Adrenal gland (tissue), 12 donors: ENCODE results near the gene SETD2. TPM values are rescaled to one million over a fixed set of nuclear protein-coding genes. Genes with fewer than 3 reads are reported as not detected.

Experiments
- DNase-seq, 7 donors: peaks; one replicate each; pipeline ENCODE4 v3.0.0-alpha.2; 2019 to 2020
- H3K27ac ChIP-seq, 5 donors: fragments of 200-600 bp; sonication (generic) in 4 of 5; 1 replicate in 3 of 5; 2 replicates in 2 of 5; pipeline versions ENCODE4 v1.5.1 to v1.8.0; 2016 to 2020; ENCODE audit warnings: mild to moderate bottlenecking in 1 of 5
- H3K27me3 ChIP-seq: fragments of 200-600 bp; 2 replicates; pipeline ENCODE4 v1.8.0; 2021
- H3K36me3 ChIP-seq, 2 donors: fragments of 200-600 bp; replicated peaks in 1 of 2; 1 replicate in 1 of 2; 2 replicates in 1 of 2; pipeline versions ENCODE4 v1.5.1 to v1.8.0; 2018 to 2022
- H3K4me1 ChIP-seq, 2 donors: fragments of 200-600 bp; replicated peaks in 1 of 2; 1 replicate in 1 of 2; 2 replicates in 1 of 2; pipeline versions ENCODE4 v1.5.1 to v1.8.0; 2018 to 2021
- H3K4me3 ChIP-seq, 4 donors: fragments of 200-600 bp; sonication (generic) in 3 of 4; one replicate each; pipeline ENCODE4 v1.5.1; 2016 to 2018
- H3K9me3 ChIP-seq, 3 donors: fragments of 200-600 bp; sonication (generic) in 1 of 3; replicated peaks in 1 of 3; 1 replicate in 2 of 3; 2 replicates in 1 of 3; pipeline versions ENCODE4 v1.5.1 to v1.8.0; 2016 to 2021
- CTCF ChIP-seq, 6 experiments: fragments of 450-650 bp in 4 of 6; fragments of 200-600 bp in 2 of 6; sonication (generic) in 1 of 6; IDR thresholded peaks; 1 replicate in 5 of 6; 2 replicates in 1 of 6; pipeline versions ENCODE4 v1.5.1 to v1.8.0; 2016 to 2021; ENCODE audit warnings: antibody characterized with exemption in 6 of 6, mild to moderate bottlenecking in 2 of 6, moderate library complexity in 1 of 6
- POLR2A ChIP-seq, 2 donors: fragments of 450-650 bp; IDR thresholded peaks; one replicate each; pipeline ENCODE4 v1.6.1; 2017; ENCODE audit warnings: antibody characterized with exemption in 2 of 2, mild to moderate bottlenecking in 2 of 2, moderate library complexity in 1 of 2
- WGBS, 4 donors: extraction: QIAGEN DNeasy Blood & Tissue Kit in 2 of 4; methylation state at CpG; one replicate each; pipeline versions ENCODE4 v1.1.5 to v1.1.7; 2013 to 2017; 5-methylcytosine and 5-hydroxymethylcytosine counted together
- intact Hi-C, 2 donors: fragments of 100-400 bp; cut with DNase I; formaldehyde crosslinking; loops; one replicate each; pipeline versions ENCODE4 v1.14.1 to v1.15.0; 2022 to 2023
- polyA plus RNA-seq, 3 donors: library from polyadenylated mRNA; stranded (reverse); fragments of 200-250 nt in 2 of 3; fragments of 350-450 nt in 1 of 3; fragmentation: Illumina TruSeq in 1 of 3; extraction: RNeasy Lipid Tissue Mini Kit (QIAGEN cat#74804) in 1 of 3; gene quantifications; one replicate each; pipeline ENCODE4 v1.2.3, GENCODE V29; 2013 to 2014
- total RNA-seq, 9 donors: library from RNA; depleted of rRNA in 4 of 9; stranded (reverse); fragments of >200 nt in 4 of 9; fragments of 120-200 nt in 1 of 9; fragmentation: NEBNext Ultra II Directional in 1 of 9; extraction: Animal tissue kit (Norgen Biotek cat#: 25700) in 1 of 9; gene quantifications; one replicate each; pipeline versions ENCODE4 v1.1.0 to v1.2.4, GENCODE V29; 2013 to 2023
- donor health status: healthy with polysubstance abuse.
- donor health status: Bipolar disorder and iron deficiency.
- donor health status: DM: yes; HTN: yes; CAD: no.
- donor health status: DM: no; HTN: no; CAD: no.
- donor health status: DM: no; HTN: no; CAD: no.
- donor health status: DM: yes; HTN: yes; CAD: no.

SETD2 gene
- total and polyA plus RNA-seq, 12 donors, result 12.6 to 58.9 (median 39.1) TPM

- WGBS, 4 donors, result 83 to 93% (median 90%) methylated on average over 2 to 7 of the region's 7 CpGs
- Histone ChIP-seq H3K9me3 (no peaks in the 10 kb centered on the region), H3K4me1 (peaks cover 0 to 8% of the 10 kb centered on the region in 2 donors), H3K36me3 (no peaks in the 10 kb centered on the region), H3K27me3 (no peaks in the 10 kb centered on the region), H3K27ac (no peak overlapping the region), H3K4me3 (no peak overlapping the region)
- TF ChIP-seq CTCF (IDR thresholded peaks at IDR 0.05) (no peak), POLR2A (IDR thresholded peaks at IDR 0.05) (no peak)
- intact Hi-C loops, result loop anchor here in 1 of 2 donors (10.0 kb wide), 1 partner anchor 289 kb away; the partner anchor contains the start of gene TMIE
- no peak for DNase-seq
Observed at GRCh38 chr3:46993986-46994385, 169.9 kb downstream of the SETD2 start.

GRCh38 chr3:46993292-46993691 lies 170.6 kb downstream of the SETD2 start:
- Histone ChIP-seq H3K36me3 (no peaks in the 10 kb centered on the region), H3K4me3 (no peak overlapping the region), H3K4me1 (peaks cover 0 to 1% of the 10 kb centered on the region in 2 donors), H3K9me3 (no peaks in the 10 kb centered on the region), H3K27ac (no peak overlapping the region), H3K27me3 (no peaks in the 10 kb centered on the region)
- DNase-seq, result no peak
- intact Hi-C loops, result loop anchor here in 1 of 2 donors (10.0 kb wide), 1 partner anchor 288 kb away; the partner anchor contains the start of gene TMIE
- no peak for TF ChIP-seq CTCF (IDR thresholded peaks at IDR 0.05)
- no peak for TF ChIP-seq POLR2A (IDR thresholded peaks at IDR 0.05)
- 86 to 100% (median 90%) methylated on average over 2 of the region's 2 CpGs for WGBS, 4 donors

- WGBS, 4 donors, result 88 to 95% (median 91%) methylated on average over 7 to 9 of the region's 9 CpGs
- no peak overlapping the region for H3K27ac ChIP-seq
- no peaks in the 10 kb centered on the region for H3K27me3 ChIP-seq
- intact Hi-C loops, result loop anchor here in 1 of 2 donors (10.0 kb wide), 1 partner anchor 287 kb away; the partner anchor contains the start of gene TMIE
- no peaks in the 10 kb centered on the region for H3K36me3 ChIP-seq
- TF ChIP-seq CTCF (IDR thresholded peaks at IDR 0.05), result no peak
- TF ChIP-seq POLR2A (IDR thresholded peaks at IDR 0.05), result no peak
- no peak for DNase-seq
- H3K4me3 ChIP-seq, result no peak overlapping the region
- peaks cover 0 to 3% of the 10 kb centered on the region in 2 donors for H3K4me1 ChIP-seq
- no peaks in the 10 kb centered on the region for H3K9me3 ChIP-seq
Observed at GRCh38 chr3:46992231-46992630, 171.7 kb downstream of the SETD2 start.

- H3K4me3 ChIP-seq, result no peak overlapping the region
- TF ChIP-seq CTCF (IDR thresholded peaks at IDR 0.05) (no peak), POLR2A (IDR thresholded peaks at IDR 0.05) (no peak)
- no peak overlapping the region for H3K27ac ChIP-seq
- no peaks in the 10 kb centered on the region for H3K36me3 ChIP-seq
- H3K27me3 ChIP-seq, result no peaks in the 10 kb centered on the region
- H3K4me1 ChIP-seq, result peaks cover 0 to 4% of the 10 kb centered on the region in 2 donors
- H3K9me3 ChIP-seq, result no peaks in the 10 kb centered on the region
- 91 to 97% (median 94%) methylated on average over 7 to 16 of the region's 16 CpGs for WGBS, 4 donors
- intact Hi-C loops, result loop anchor here in 1 of 2 donors (10.0 kb wide), 1 partner anchor 287 kb away; the partner anchor contains the start of gene TMIE
- DNase-seq, result no peak
Observed at GRCh38 chr3:46991406-46992165, 172.3 kb downstream of the SETD2 start.
